A673 (cell line): ENCODE measurements around the gene LINC01488. TPM values are rescaled to one million over a fixed set of nuclear protein-coding genes. Genes with fewer than 3 reads are reported as not detected.
A peak's percentile ranks its signal among the peaks of the same experiment; 100 is the strongest.

ENCODE experiments used
- BruUV-seq: library from RNA; stranded (reverse); fragments of 400-500 nt; replicated peaks from 2 replicates; lab custom pipeline; 2021; lab: Mats Ljungman, UMichigan
- CTCF ChIA-PET: fragments of 300-600 bp; sonication (Branson Sonifier 250); formaldehyde crosslinking; loops from one replicate; lab custom pipeline; 2022; ENCODE audit warnings: antibody characterized with exemption; lab: Charles Lee
- POLR2A ChIA-PET: fragments of 300-600 bp; sonication (Branson Sonifier 250); formaldehyde crosslinking; loops from one replicate; lab custom pipeline; 2022; ENCODE audit warnings: antibody characterized with exemption; ENCODE audit not compliant: low non-redundant PET; lab: Charles Lee
- DNase-seq: peaks from one replicate; pipeline ENCODE4 v3.0.0-alpha.2; 2015; ENCODE audit warnings: low spot score
- H3K27ac ChIP-seq: fragments of 200-600 bp; sonication (generic); 2 replicates; pipeline ENCODE4 v1.5.1; 2016; ENCODE audit warnings: mixed run types, low read depth, mild to moderate bottlenecking, mixed read lengths, antibody characterized with exemption, low read length; ENCODE audit not compliant: poor library complexity, severe bottlenecking
- H3K27me3 ChIP-seq: fragments of 200-600 bp; sonication (generic); replicated peaks from 2 replicates; pipeline ENCODE4 v1.6.1; 2017; ENCODE audit warnings: mixed run types, low read depth, mild to moderate bottlenecking, mixed read lengths, antibody characterized with exemption, low read length; ENCODE audit not compliant: insufficient read depth, poor library complexity
- H3K36me3 ChIP-seq: fragments of 200-600 bp; sonication (generic); 2 replicates; pipeline ENCODE4 v1.6.1; 2016; ENCODE audit warnings: mixed run types, mild to moderate bottlenecking, mixed read lengths, antibody characterized with exemption, low read length; ENCODE audit not compliant: insufficient read depth, poor library complexity, severe bottlenecking
- H3K4me1 ChIP-seq: fragments of 200-600 bp; sonication (generic); 2 replicates; pipeline ENCODE4 v1.6.1; 2017; ENCODE audit warnings: mixed run types, mild to moderate bottlenecking, mixed read lengths, antibody characterized with exemption, low read length; ENCODE audit not compliant: insufficient read depth, poor library complexity, severe bottlenecking
- H3K4me3 ChIP-seq: fragments of 200-600 bp; sonication (generic); 2 replicates; pipeline ENCODE4 v1.5.1; 2016; ENCODE audit warnings: low read depth, mixed run types, mild to moderate bottlenecking, mixed read lengths, low read length; ENCODE audit not compliant: poor library complexity, severe bottlenecking
- H3K9me3 ChIP-seq: fragments of 200-600 bp; sonication (generic); 2 replicates; pipeline ENCODE4 v1.6.1; 2016; ENCODE audit warnings: mixed run types, low read depth, mild to moderate bottlenecking, mixed read lengths, antibody characterized with exemption, low read length; ENCODE audit not compliant: poor library complexity, severe bottlenecking
- CTCF ChIP-seq: fragments of 300-800, 200-600 bp; sonication (generic); conservative IDR thresholded peaks from 2 replicates; pipeline ENCODE4 v1.5.1; 2017; ENCODE audit warnings: low read depth, mild to moderate bottlenecking, antibody characterized with exemption, low read length, moderate library complexity, mixed read lengths
- EZH2 ChIP-seq: fragments of 200-600 bp; sonication (generic); IDR thresholded peaks from 2 replicates; pipeline ENCODE4 v1.6.1; 2017; ENCODE audit warnings: borderline replicate concordance, low read depth, mild to moderate bottlenecking, mixed read lengths, antibody characterized with exemption, low read length; ENCODE audit not compliant: poor library complexity, severe bottlenecking
- intact Hi-C: fragments of 100-400 bp; cut with micrococcal nuclease; formaldehyde crosslinking; loops from one replicate; pipeline ENCODE4 v1.10.0; 2022; ENCODE audit not compliant: unreplicated experiment
- total RNA-seq: library from RNA; stranded (reverse); gene quantifications from 2 replicates; pipeline ENCODE4 v1.2.3, GENCODE V29; 2021

The LINC01488 gene
- total RNA-seq, 1 experiment from 2014 or later = not detected

- ChIA-PET POLR2A (no interaction called here), CTCF (no interaction called here)
- Histone ChIP-seq H3K9me3 (no peaks in the 10 kb centered on the region), H3K4me3 (no peak overlapping the region), H3K27ac (peak overlapping the region; percentile 43), H3K4me1 (peaks cover 6% of the 10 kb centered on the region), H3K36me3 (no peaks in the 10 kb centered on the region), H3K27me3 (no peaks in the 10 kb centered on the region)
- TF ChIP-seq EZH2 (no peak), CTCF (no peak)
- no TSS peak for BruUV-seq
- DNase-seq = no peak
- intact Hi-C loops = no loop called here
Measured at GRCh38 chr11:69539416-69540117, 58.1 kb downstream of the LINC01488 start.

DNA sequence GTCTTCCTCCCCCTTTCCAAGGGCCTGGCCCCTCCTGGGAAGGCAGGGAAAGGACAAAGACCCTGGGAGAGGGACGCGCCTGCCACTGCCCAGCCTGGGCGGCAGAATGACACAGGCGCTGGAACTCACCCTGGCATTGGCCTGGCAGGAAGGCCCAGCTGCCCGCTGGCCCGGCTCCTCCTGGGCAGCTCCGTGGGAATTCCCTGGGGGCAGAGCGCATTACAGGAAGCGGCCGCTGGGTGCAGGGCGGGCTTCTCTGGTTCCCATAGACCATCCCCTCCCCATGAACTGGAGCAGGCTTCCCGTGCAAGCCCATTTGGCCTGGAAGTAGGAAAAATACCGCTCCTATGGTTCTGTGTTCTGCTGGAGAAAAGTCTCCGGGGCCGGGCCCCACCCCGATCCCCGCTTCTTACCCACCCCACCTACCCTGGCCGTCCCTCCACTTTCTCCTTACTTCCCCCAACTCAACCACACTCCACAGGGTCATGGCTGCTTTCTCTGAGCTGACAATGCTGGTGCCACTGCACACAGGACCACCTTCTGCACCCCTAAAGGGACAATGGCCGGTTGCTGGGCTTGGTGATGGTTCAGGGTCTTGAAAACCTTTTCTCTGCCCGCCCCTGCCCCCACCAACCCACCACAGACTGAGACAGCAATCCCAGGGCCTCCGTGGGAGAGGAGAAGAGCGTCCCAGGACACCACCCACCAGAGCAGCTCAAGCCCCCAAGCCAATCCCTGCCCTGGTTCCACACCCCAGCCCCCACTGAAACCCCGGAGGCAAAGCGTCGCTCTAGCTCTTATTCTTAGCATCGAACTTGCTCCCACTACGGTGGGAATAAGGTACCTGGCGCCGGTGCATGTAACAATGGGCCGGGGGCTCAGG is 58.9 kb downstream of the LINC01488 start:
- peak overlapping the region; percentile 43 for H3K27ac ChIP-seq
- ChIA-PET POLR2A (interaction anchor here (0.5 kb wide), 1 partner anchor 191 kb away, joined by 3 read pairs; no protein-coding TSS in a partner anchor), CTCF (no interaction called here)
- peaks cover 6% of the 10 kb centered on the region for H3K4me1 ChIP-seq
- H3K4me3 ChIP-seq = no peak overlapping the region
- TF ChIP-seq EZH2 = no peak
- TF ChIP-seq CTCF = no peak
- no peaks in the 10 kb centered on the region for H3K9me3 ChIP-seq
- H3K36me3 ChIP-seq = no peaks in the 10 kb centered on the region
- BruUV-seq = no TSS peak
- no peak for DNase-seq
- intact Hi-C loops = no loop called here
- no peaks in the 10 kb centered on the region for H3K27me3 ChIP-seq

GRCh38 chr11:69541001-69541285 is 59.5 kb downstream of the LINC01488 start:
- intact Hi-C loops = no loop called here
- BruUV-seq = no TSS peak
- ChIA-PET POLR2A (no interaction called here), CTCF (no interaction called here)
- H3K27me3 ChIP-seq = no peaks in the 10 kb centered on the region
- H3K4me3 ChIP-seq = no peak overlapping the region
- peaks cover 6% of the 10 kb centered on the region for H3K4me1 ChIP-seq
- no peaks in the 10 kb centered on the region for H3K36me3 ChIP-seq
- no peaks in the 10 kb centered on the region for H3K9me3 ChIP-seq
- DNase-seq = no peak
- no peak for TF ChIP-seq EZH2
- TF ChIP-seq CTCF = no peak
- no peak overlapping the region for H3K27ac ChIP-seq
